GM13976 (cell line): ENCODE results near the gene HERPUD2.

Source experiments
- DNase-seq: peaks from one replicate; pipeline ENCODE4 v3.0.0; 2012; ENCODE audit warnings: low spot score
- in situ Hi-C: fragments of 300-500 bp; cut with MboI; formaldehyde crosslinking; loops from one replicate; pipeline ENCODE4 v1.12.0; 2022; ENCODE audit warnings: low sequenced_read_pairs, mixed read lengths, inconsistent platforms; ENCODE audit not compliant: unreplicated experiment
- TF ChIP-seq, protein P1 (sequence below): IDR thresholded peaks from 2 replicates; pipeline ENCODE4 v1.5.1; 2012; ENCODE audit warnings: borderline replicate concordance, mild to moderate bottlenecking; ENCODE audit not compliant: insufficient read depth; ENCODE audit errors: extremely low read depth, missing control alignments, control extremely low read depth

Gene HERPUD2

DNA sequence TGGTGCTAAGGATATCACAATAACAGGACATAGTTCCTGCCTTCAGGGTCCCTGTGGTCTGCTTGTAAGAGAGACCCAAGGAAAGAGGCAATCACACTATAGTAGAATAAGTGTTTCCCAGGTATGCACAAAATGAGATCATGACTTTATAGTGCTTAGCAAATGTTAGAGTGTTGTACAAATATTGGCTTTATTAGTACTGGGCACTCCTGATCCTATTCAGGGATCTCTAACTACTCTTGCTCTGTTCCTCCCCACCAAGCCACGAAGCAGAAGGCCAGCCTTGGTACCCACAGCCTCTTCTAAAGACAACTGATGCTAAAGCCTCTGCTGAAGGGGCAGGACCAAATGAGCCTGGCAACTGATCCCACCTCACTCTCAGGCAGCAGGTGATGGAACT lies 75.1 kb downstream of the HERPUD2 start:
- TF ChIP-seq, protein P1, sequence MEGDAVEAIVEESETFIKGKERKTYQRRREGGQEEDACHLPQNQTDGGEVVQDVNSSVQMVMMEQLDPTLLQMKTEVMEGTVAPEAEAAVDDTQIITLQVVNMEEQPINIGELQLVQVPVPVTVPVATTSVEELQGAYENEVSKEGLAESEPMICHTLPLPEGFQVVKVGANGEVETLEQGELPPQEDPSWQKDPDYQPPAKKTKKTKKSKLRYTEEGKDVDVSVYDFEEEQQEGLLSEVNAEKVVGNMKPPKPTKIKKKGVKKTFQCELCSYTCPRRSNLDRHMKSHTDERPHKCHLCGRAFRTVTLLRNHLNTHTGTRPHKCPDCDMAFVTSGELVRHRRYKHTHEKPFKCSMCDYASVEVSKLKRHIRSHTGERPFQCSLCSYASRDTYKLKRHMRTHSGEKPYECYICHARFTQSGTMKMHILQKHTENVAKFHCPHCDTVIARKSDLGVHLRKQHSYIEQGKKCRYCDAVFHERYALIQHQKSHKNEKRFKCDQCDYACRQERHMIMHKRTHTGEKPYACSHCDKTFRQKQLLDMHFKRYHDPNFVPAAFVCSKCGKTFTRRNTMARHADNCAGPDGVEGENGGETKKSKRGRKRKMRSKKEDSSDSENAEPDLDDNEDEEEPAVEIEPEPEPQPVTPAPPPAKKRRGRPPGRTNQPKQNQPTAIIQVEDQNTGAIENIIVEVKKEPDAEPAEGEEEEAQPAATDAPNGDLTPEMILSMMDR: no peak
- no peak for DNase-seq
- in situ Hi-C loops: no loop called here

DNA sequence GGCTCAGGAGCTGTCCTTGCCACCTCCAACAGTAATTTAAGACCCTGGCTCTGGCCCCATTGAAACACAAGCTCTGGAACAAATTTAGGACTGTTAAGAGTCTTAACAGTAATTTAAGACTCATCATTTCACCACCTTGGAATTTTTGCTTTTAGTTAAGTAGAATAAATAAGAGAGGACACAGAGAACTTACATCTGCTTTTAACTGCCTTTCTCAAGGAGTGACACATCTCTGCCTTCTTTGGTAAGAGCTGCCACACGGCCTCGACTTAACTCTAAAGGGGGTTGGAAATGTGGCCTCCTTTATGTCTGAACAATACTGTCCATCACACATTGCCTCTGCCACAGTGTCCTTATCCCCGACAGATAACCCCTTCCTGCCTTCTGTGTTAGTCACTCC lies 77.9 kb downstream of the HERPUD2 start:
- TF ChIP-seq, protein P1: no peak
- no peak for DNase-seq

DNA sequence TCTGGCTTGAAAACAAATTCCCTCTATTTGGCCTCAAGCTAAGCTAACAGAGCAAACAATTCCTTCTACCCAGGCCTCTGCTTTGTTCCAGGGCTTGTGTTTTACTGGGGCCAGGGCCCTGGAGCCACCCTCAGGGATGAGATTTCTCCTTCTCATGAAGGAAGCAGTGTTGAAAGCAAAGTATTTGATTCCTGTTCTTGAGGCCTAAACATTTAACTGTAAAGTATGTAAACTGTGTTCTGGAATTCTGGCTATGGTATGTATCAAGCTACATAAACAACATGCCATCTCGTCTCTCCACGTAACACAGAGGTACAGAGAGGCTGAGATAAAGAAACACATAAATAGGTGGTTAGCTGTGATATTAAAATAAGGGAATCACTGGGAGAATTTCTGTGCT lies 81.8 kb downstream of the HERPUD2 start:
- TF ChIP-seq, protein P1: no peak
- no peak for DNase-seq
- in situ Hi-C loops: no loop called here

More for the DNA sequence above, 77.9 kb downstream of the HERPUD2 start:
- in situ Hi-C loops: no loop called here

DNA sequence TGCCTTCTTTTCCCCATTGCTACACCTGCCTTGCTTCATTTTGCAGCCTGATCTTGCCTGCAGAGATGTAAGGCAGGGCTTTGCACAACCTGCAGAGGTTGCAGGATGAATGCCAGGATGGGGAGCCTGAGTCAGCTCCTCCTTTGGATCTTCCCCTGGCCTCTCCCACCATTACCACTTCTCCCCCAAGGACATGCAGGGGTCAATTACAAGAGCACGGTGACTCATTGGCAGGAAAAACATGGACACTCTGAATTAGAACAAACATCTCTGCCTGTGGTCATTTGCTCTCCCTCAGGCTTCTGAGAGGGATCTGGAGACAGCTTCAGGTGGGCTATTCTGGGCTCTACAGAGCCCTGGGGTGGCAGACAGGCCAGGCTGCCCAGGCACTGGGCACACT lies 89.2 kb downstream of the HERPUD2 start:
- DNase-seq: no peak
- in situ Hi-C loops: no loop called here
- TF ChIP-seq, protein P1: no peak

DNA sequence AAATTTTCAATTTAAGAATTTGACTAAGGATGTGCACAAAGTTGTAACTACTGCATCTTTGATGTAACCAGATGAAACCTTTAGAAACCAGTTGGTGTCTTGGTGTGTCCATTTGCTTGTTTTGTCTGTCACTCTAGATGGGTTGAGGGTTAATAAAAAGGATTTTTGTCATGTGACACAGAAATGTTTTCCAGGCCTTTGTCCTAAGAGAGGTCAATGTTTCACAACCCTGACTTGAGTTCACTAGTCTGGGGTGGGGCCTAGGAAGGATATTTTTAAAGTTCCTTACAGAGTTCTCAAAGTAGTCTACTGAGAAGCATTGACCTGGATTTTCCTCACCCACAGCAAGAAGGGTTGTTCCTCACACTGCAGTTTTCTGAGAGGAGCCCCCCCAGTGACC lies 90.3 kb downstream of the HERPUD2 start:
- TF ChIP-seq, protein P1: no peak
- in situ Hi-C loops: no loop called here
- no peak for DNase-seq

DNA sequence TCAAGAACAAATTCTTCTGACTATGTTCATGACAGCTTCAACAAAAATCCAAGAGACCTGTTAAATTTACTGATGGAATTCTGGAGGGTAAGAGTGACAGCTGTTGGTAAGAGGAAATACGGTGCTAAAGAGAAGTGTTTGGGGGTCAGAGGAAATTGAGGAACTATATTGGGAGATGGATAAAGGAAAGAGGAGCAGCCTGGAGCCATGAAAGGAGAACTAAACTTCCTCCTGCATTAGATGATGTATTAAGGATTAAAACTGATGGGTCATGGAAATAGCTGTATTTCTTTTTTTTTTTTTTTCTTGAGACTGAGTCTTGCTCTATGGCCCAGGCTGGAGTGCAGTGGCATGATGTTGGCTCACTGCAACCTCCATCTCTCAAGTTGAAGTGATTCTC lies 95.3 kb downstream of the HERPUD2 start:
- in situ Hi-C loops: no loop called here
- TF ChIP-seq, protein P1: no peak
- no peak for DNase-seq

DNA sequence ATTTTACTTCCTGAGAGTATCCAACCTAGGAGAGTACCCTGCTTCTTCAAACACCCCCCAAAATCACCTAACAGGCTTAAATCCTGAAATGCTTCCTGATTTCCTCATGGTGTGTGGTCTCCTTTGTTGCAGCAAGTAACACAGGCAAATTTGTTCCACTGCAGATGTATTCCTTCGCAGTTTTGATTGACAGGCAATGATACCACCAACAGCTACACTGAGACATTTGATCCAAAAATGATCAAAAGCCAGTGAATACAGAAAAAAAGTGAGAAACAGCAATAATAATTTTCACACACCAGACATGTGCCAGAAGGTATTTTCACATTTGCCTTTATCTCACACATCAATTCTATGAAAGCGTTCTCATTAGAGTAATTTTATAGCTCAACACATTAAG lies 95.9 kb downstream of the HERPUD2 start:
- TF ChIP-seq, protein P1: no peak
- in situ Hi-C loops: no loop called here
- DNase-seq: no peak
